Transverse colon (tissue), 4 donors: ENCODE measurements around the gene AKR1A1. TPM values are rescaled to one million over a fixed set of nuclear protein-coding genes. Genes with fewer than 3 reads are reported as not detected.

Experiments used
- DNase-seq: peaks from one replicate; pipeline ENCODE4 v3.0.0-alpha.2; 2019
- H3K27ac ChIP-seq, 4 donors: fragments of 200-600 bp; sonication (generic); 2 replicates each; pipeline ENCODE4 v1.5.1; 2016 to 2018; ENCODE audit warnings: inconsistent platforms in 4 of 4
- H3K27me3 ChIP-seq: fragments of 200-600 bp; sonication (generic); 2 replicates; pipeline ENCODE4 v1.5.1; 2017; ENCODE audit warnings: inconsistent platforms
- H3K36me3 ChIP-seq, 4 donors: fragments of 200-600 bp; sonication (generic); 2 replicates each; pipeline ENCODE4 v1.5.1; 2017 to 2019; ENCODE audit warnings: inconsistent platforms in 4 of 4
- H3K4me1 ChIP-seq, 4 donors: fragments of 200-600 bp; sonication (generic); 2 replicates each; pipeline ENCODE4 v1.5.1; 2017 to 2020; ENCODE audit warnings: inconsistent platforms in 4 of 4
- H3K4me3 ChIP-seq, 4 donors: fragments of 200-600 bp; sonication (generic); 1 replicate in 1 of 4; 2 replicates in 3 of 4; pipeline versions ENCODE4 v1.5.1 to v1.6.1; 2017 to 2019; ENCODE audit warnings: inconsistent platforms in 4 of 4
- H3K9me3 ChIP-seq, 2 donors: fragments of 200-600 bp; sonication (generic); 2 replicates each; pipeline ENCODE4 v1.5.1; 2017 to 2019; ENCODE audit warnings: inconsistent platforms in 2 of 2
- CTCF ChIP-seq, 5 experiments: fragments of 200-600 bp in 3 of 5; fragments of 450-650 bp in 2 of 5; sonication (generic) in 3 of 5; IDR thresholded peaks; 1 replicate in 2 of 5; 2 replicates in 3 of 5; pipeline ENCODE4 v1.5.1; 2016 to 2017; ENCODE audit warnings: antibody characterized with exemption in 5 of 5, inconsistent platforms in 3 of 5, mild to moderate bottlenecking in 2 of 5, moderate library complexity in 1 of 5
- EP300 ChIP-seq: sonication (generic); formaldehyde crosslinking; IDR thresholded peaks from one replicate; pipeline ENCODE4 v1.6.1; 2017; ENCODE audit warnings: antibody characterized with exemption, low read depth
- POLR2A ChIP-seq: fragments of 450-650 bp; IDR thresholded peaks from one replicate; pipeline ENCODE4 v1.6.1; 2016; ENCODE audit warnings: antibody characterized with exemption, mild to moderate bottlenecking, moderate library complexity
- POLR2AphosphoS5 ChIP-seq, 3 donors: sonication (generic); formaldehyde crosslinking; IDR thresholded peaks; one replicate each; pipeline ENCODE4 v1.6.1; 2016; ENCODE audit warnings: antibody characterized with exemption in 3 of 3
- WGBS, 2 donors: methylation state at CpG; one replicate each; pipeline ENCODE4 v1.1.5; 2018; ENCODE audit warnings: low coverage in 1 of 2; 5-methylcytosine and 5-hydroxymethylcytosine counted together
- in situ Hi-C, 4 donors: fragments of 200-750 bp; cut with MboI; loops; one replicate each; pipeline versions ENCODE4 v1.15.0 to v1.15.1; 2017; ENCODE audit warnings: low sequenced_read_pairs in 3 of 4, low pct_ligation_motif_present in 1 of 4, low pct_unique_long_range_greater_than_20kb in 1 of 4
- intact Hi-C: fragments of 100-400 bp; cut with DNase I; formaldehyde crosslinking; loops from one replicate; pipeline ENCODE4 v1.15.1; 2023; ENCODE audit warnings: low total_unique reads
- total RNA-seq, 4 donors: library from RNA; depleted of rRNA; stranded (reverse); fragments of >200 nt; gene quantifications; one replicate each; pipeline ENCODE4 v1.1.0, GENCODE V29; 2016

Gene AKR1A1
- total RNA-seq, 4 donors from 2014 or later: 86.5 to 158 (median 128) TPM

GRCh38 chr1:45583264-45583665 is 32.6 kb downstream of the AKR1A1 start:
- Histone ChIP-seq H3K4me3 (peak overlapping the region; percentile 79 to 100 (median 84)), H3K27ac (peak overlapping the region; percentile 93 to 100 (median 96)), H3K9me3 (no peaks in the 10 kb centered on the region), H3K4me1 (peaks cover 9 to 29% (median 17%) of the 10 kb centered on the region in 4 donors), H3K36me3 (no peaks in the 10 kb centered on the region), H3K27me3 (no peaks in the 10 kb centered on the region)
- TF ChIP-seq POLR2AphosphoS5 (IDR thresholded peaks at IDR 0.05): no peak
- no peak for TF ChIP-seq EP300
- TF ChIP-seq POLR2A: no peak
- TF ChIP-seq CTCF (IDR thresholded peaks at IDR 0.05): no peak
- 0% methylated on average over 19 of the region's 19 CpGs; no CpG with 5 or more reads in 1 of the 2 donors for WGBS, 2 donors
- in situ Hi-C loops (no loop called here), intact Hi-C loops (no loop called here)
- peak; percentile 96 for DNase-seq

- Histone ChIP-seq H3K4me1 (peaks cover 9 to 29% (median 17%) of the 10 kb centered on the region in 4 donors), H3K4me3 (peak within 1 kb of the TSS; percentile 79 to 100 (median 84)), H3K9me3 (no peaks in the 10 kb centered on the region), H3K27ac (peak within 1 kb of the TSS; percentile 93 to 100 (median 96)), H3K27me3 (no peaks in the 10 kb centered on the region), H3K36me3 (no peaks in the 10 kb centered on the region)
- intact Hi-C loops (no loop called here), in situ Hi-C loops (no loop called here)
- peak; percentile 87 to 93 (median 92) for TF ChIP-seq POLR2AphosphoS5 (IDR thresholded peaks at IDR 0.05)
- TF ChIP-seq EP300: no peak
- TF ChIP-seq CTCF (IDR thresholded peaks at IDR 0.05): no peak
- peak; percentile 90 for TF ChIP-seq POLR2A
- peak; percentile 92 for DNase-seq
- 0% methylated on average over 5 to 40 of the region's 41 CpGs for WGBS, 2 donors
These were observed 33.2 kb downstream of the AKR1A1 start, which contains the start of gene NASP for GRCh38 chr1:45583666-45584350. NASP (plus strand) TSS chr1:45584041; CDS start chr1:45584147, 106 bp downstream.

- DNase-seq: peak; percentile 92
- H3K4me3 ChIP-seq: peak overlapping the region; percentile 79 to 100 (median 84)
- in situ Hi-C loops (no loop called here), intact Hi-C loops (no loop called here)
- peaks cover 9 to 29% (median 17%) of the 10 kb centered on the region in 4 donors for H3K4me1 ChIP-seq
- peak overlapping the region; percentile 93 to 100 (median 96) for H3K27ac ChIP-seq
- H3K9me3 ChIP-seq: no peaks in the 10 kb centered on the region
- no peaks in the 10 kb centered on the region for H3K36me3 ChIP-seq
- no peaks in the 10 kb centered on the region for H3K27me3 ChIP-seq
- WGBS, 2 donors: 1% methylated on average over 56 of the region's 59 CpGs; no CpG with 5 or more reads in 1 of the 2 donors
- TF ChIP-seq CTCF (IDR thresholded peaks at IDR 0.05) (no peak), POLR2AphosphoS5 (IDR thresholded peaks at IDR 0.05) (peak in 1 of 3 donors; percentile 46)
These were observed 33.9 kb downstream of the AKR1A1 start for GRCh38 chr1:45584351-45585109.

- no peaks in the 10 kb centered on the region for H3K9me3 ChIP-seq
- TF ChIP-seq CTCF (IDR thresholded peaks at IDR 0.05): no peak
- no peak for TF ChIP-seq POLR2A
- 0 to 3% methylated on average over 4 to 5 of the region's 5 CpGs for WGBS, 2 donors
- H3K4me3 ChIP-seq: peak overlapping the region; percentile 79 to 100 (median 84)
- H3K36me3 ChIP-seq: no peaks in the 10 kb centered on the region
- in situ Hi-C loops (no loop called here), intact Hi-C loops (no loop called here)
- H3K27ac ChIP-seq: peak overlapping the region; percentile 93 to 100 (median 96)
- no peak for DNase-seq
- H3K4me1 ChIP-seq: peaks cover 9 to 29% (median 17%) of the 10 kb centered on the region in 4 donors
- H3K27me3 ChIP-seq: no peaks in the 10 kb centered on the region
These were observed 34.4 kb downstream of the AKR1A1 start for GRCh38 chr1:45585110-45585426.
